Endothelial cell of umbilical vein (primary cell): ENCODE results near the gene SPAAR. TPM values are rescaled to one million over a fixed set of nuclear protein-coding genes. Genes with fewer than 3 reads are reported as not detected.

ENCODE experiments used
- BruUV-seq: library from RNA; stranded (reverse); fragments of 400-500 nt; replicated peaks from 2 replicates; lab custom pipeline; 2021; lab: Mats Ljungman, UMichigan
- CTCF ChIA-PET: fragments of 300-600, 350-600 bp; sonication (Branson Sonifier 250); formaldehyde crosslinking; loops from one replicate; lab custom pipeline; 2021; ENCODE audit warnings: antibody characterized with exemption, inconsistent platforms; lab: Charles Lee
- POLR2A ChIA-PET: fragments of 300-600, 350-600 bp; sonication (Branson Sonifier 250); formaldehyde crosslinking; loops from one replicate; lab custom pipeline; 2021; ENCODE audit warnings: antibody characterized with exemption, inconsistent platforms; lab: Charles Lee
- DNase-seq: peaks from one replicate; pipeline ENCODE4 v3.0.0-alpha.2; 2011; ENCODE audit warnings: low read depth, low spot score
- FAIRE-seq: peaks from 2 replicates; lab custom pipeline; 2011; peaks lifted over from hg19 to GRCh38; lab: Jason Lieb, UNC
- H2AFZ ChIP-seq: 2 replicates; pipeline ENCODE4 v1.6.0; 2012; ENCODE audit warnings: low read depth, low read length, control low read depth, inconsistent platforms
- H3K27ac ChIP-seq: 2 replicates; pipeline ENCODE4 v1.5.1; 2011; ENCODE audit warnings: low read depth, mild to moderate bottlenecking, control low read depth, low read length, moderate library complexity; ENCODE audit not compliant: insufficient read depth
- H3K27me3 ChIP-seq, 2 experiments: 2 replicates each; pipeline versions ENCODE4 v1.6.0 to v1.6.1; 2011; ENCODE audit warnings: low read length in 2 of 2, mixed read lengths in 1 of 2; ENCODE audit not compliant: control insufficient read depth in 2 of 2, insufficient read depth in 2 of 2
- H3K36me3 ChIP-seq, 2 experiments: 2 replicates in 1 of 2; 3 replicates in 1 of 2; pipeline ENCODE4 v1.5.1; 2011; ENCODE audit warnings: low read length in 2 of 2, mild to moderate bottlenecking in 1 of 2, moderate library complexity in 1 of 2; ENCODE audit not compliant: control insufficient read depth in 2 of 2, insufficient read depth in 2 of 2; ENCODE audit errors: extremely low read depth in 1 of 2
- H3K4me1 ChIP-seq: 3 replicates; pipeline ENCODE4 v1.5.1; 2011; ENCODE audit warnings: mild to moderate bottlenecking, low read length; ENCODE audit not compliant: control insufficient read depth, insufficient read depth; ENCODE audit errors: extremely low read depth
- H3K4me2 ChIP-seq: 2 replicates; pipeline ENCODE4 v1.6.1; 2011; ENCODE audit warnings: low read length, control low read depth, mixed read lengths; ENCODE audit not compliant: insufficient read depth
- H3K4me3 ChIP-seq, 3 experiments: fragments of 200-600 bp in 1 of 3; sonication (generic), shearing (Covaris generic) in 1 of 3; replicated peaks in 1 of 3; 2 replicates each; pipeline ENCODE4 v1.5.1; 2011 to 2016; ENCODE audit warnings: control low read depth in 3 of 3, low read length in 3 of 3, mild to moderate bottlenecking in 2 of 3, inconsistent platforms in 1 of 3, low read depth in 1 of 3, moderate library complexity in 1 of 3; ENCODE audit not compliant: insufficient read depth in 1 of 3
- H3K79me2 ChIP-seq: 2 replicates; pipeline ENCODE4 v1.6.0; 2012; ENCODE audit warnings: low read length, inconsistent platforms; ENCODE audit not compliant: control insufficient read depth, insufficient read depth
- H3K9ac ChIP-seq: replicated peaks from 2 replicates; pipeline ENCODE3; 2011; ENCODE audit warnings: low read length, control low read depth; ENCODE audit not compliant: insufficient read depth; ENCODE audit errors: extremely low read depth
- H3K9me1 ChIP-seq: replicated peaks from 3 replicates; pipeline ENCODE4 v1.6.0; 2011; ENCODE audit warnings: mild to moderate bottlenecking, low read length; ENCODE audit not compliant: control insufficient read depth, insufficient read depth; ENCODE audit errors: extremely low read depth
- H3K9me3 ChIP-seq: replicated peaks from 2 replicates; pipeline ENCODE4 v1.5.1; 2012; ENCODE audit warnings: low read length, inconsistent platforms; ENCODE audit not compliant: control insufficient read depth, insufficient read depth
- H4K20me1 ChIP-seq: replicated peaks from 2 replicates; pipeline ENCODE3; 2011; ENCODE audit warnings: mild to moderate bottlenecking, low read length; ENCODE audit not compliant: control insufficient read depth, insufficient read depth; ENCODE audit errors: extremely low read depth
- CTCF ChIP-seq, 2 donors: IDR thresholded peaks; 1 replicate in 1 of 2; 2 replicates in 1 of 2; pipeline ENCODE4 v1.5.1; 2011; ENCODE audit warnings: low read length in 2 of 2, mild to moderate bottlenecking in 2 of 2, moderate library complexity in 2 of 2, control low read depth in 1 of 2, inconsistent platforms in 1 of 2, low read depth in 1 of 2; ENCODE audit not compliant: insufficient read depth in 1 of 2; ENCODE audit errors: extremely low read depth in 1 of 2
- EZH2 ChIP-seq: IDR thresholded peaks from 2 replicates; pipeline ENCODE4 v1.6.1; 2012; ENCODE audit warnings: borderline replicate concordance, low read depth, mild to moderate bottlenecking, moderate library complexity, low read length, inconsistent platforms; ENCODE audit not compliant: severe bottlenecking
- FOS ChIP-seq: IDR thresholded peaks from 2 replicates; pipeline ENCODE4 v1.6.1; 2011; ENCODE audit warnings: mild to moderate bottlenecking, low read length, moderate library complexity, borderline replicate concordance; ENCODE audit not compliant: insufficient read depth
- GATA2 ChIP-seq: IDR thresholded peaks from 2 replicates; pipeline ENCODE4 v1.7.0; 2011; ENCODE audit warnings: low read depth, mild to moderate bottlenecking, moderate library complexity, mixed read lengths, low read length; ENCODE audit not compliant: insufficient read length, insufficient read depth
- JUN ChIP-seq: IDR thresholded peaks from 2 replicates; pipeline ENCODE4 v1.6.1; 2011; ENCODE audit warnings: borderline replicate concordance, low read depth; ENCODE audit not compliant: insufficient read length, insufficient read depth
- MAX ChIP-seq: IDR thresholded peaks from 2 replicates; pipeline ENCODE4 v1.6.1; 2011; ENCODE audit not compliant: insufficient read depth, insufficient read length
- MYC ChIP-seq: IDR thresholded peaks from one replicate; pipeline ENCODE4 v1.6.1; 2011; ENCODE audit warnings: mild to moderate bottlenecking, low read depth, low read length
- POLR2A ChIP-seq: IDR thresholded peaks from 2 replicates; pipeline ENCODE4 v1.6.1; 2012; ENCODE audit warnings: low read depth, mild to moderate bottlenecking, control low read depth, low read length
- POLR2AphosphoS5 ChIP-seq: IDR thresholded peaks from 2 replicates; pipeline ENCODE4 v1.6.1; 2012; ENCODE audit warnings: low read depth, mild to moderate bottlenecking, control low read depth, low read length, moderate library complexity; ENCODE audit not compliant: insufficient read depth
- dilution Hi-C: fragments of 300-500 bp; cut with MboI; formaldehyde crosslinking; loops from one replicate; pipeline ENCODE4 v1.15.0; 2019; ENCODE audit warnings: low sequenced_read_pairs; ENCODE audit not compliant: extremely low pct_ligation_motif_present
- intact Hi-C: fragments of 100-400 bp; cut with micrococcal nuclease; formaldehyde crosslinking; loops from one replicate; pipeline ENCODE4 v1.10.0; 2022
- polyA plus RNA-seq, 4 experiments: library from polyadenylated mRNA; depleted of rRNA in 3 of 4; stranded (reverse) in 3 of 4; unstranded in 1 of 4; fragments of >200 nt; gene quantifications; 2 replicates each; pipeline versions ENCODE4 v1.2.1 to v1.2.3, GENCODE V29; 2011 to 2012; ENCODE audit warnings: missing spikeins in 1 of 4
- total RNA-seq: library from RNA; stranded (reverse); gene quantifications from 2 replicates; pipeline ENCODE4 v1.2.3, GENCODE V29; 2021

SPAAR gene
- total and polyA plus RNA-seq, 2 donors (not counting 3 experiments of a cell fraction or from before 2014, with no cell fraction given), result 20.8 to 24.8 TPM

- Histone ChIP-seq H3K9ac (no peak overlapping the region), H2AFZ (no peak overlapping the region), H3K79me2 (no peaks in the 10 kb centered on the region), H3K36me3 (no peaks in the 10 kb centered on the region), H3K27me3 (no peaks in the 10 kb centered on the region), H4K20me1 (no peaks in the 10 kb centered on the region), H3K4me1 (peaks cover 9% of the 10 kb centered on the region), H3K9me3 (no peaks in the 10 kb centered on the region), H3K4me3 (no peak overlapping the region), H3K27ac (no peak overlapping the region), H3K9me1 (no peaks in the 10 kb centered on the region), H3K4me2 (no peak overlapping the region)
- FAIRE-seq (no peak), DNase-seq (no peak)
- TF ChIP-seq MAX (no peak), CTCF (IDR thresholded peaks at IDR 0.05; ENCODE audit: extremely low read depth in 1 of 2, insufficient read depth in 1 of 2, low read depth in 1 of 2, low read length in 2 of 2) (no peak), GATA2 (no peak), POLR2AphosphoS5 (no peak), MYC (no peak)
- ChIA-PET CTCF (interaction anchor here (1.5 kb wide), 1 partner anchor 9 kb away, joined by 3 read pairs; no protein-coding TSS in a partner anchor), POLR2A (no interaction called here)
- no TSS peak for BruUV-seq
- intact Hi-C loops (no loop called here), dilution Hi-C loops (no loop called here)
Observed at GRCh38 chr9:35930989-35931388, 21.7 kb downstream of the SPAAR start.

GRCh38 chr9:35932735-35933134, 23.4 kb downstream of the SPAAR start:
- TF ChIP-seq GATA2 (no peak), MYC (no peak), JUN (no peak), POLR2AphosphoS5 (no peak), FOS (no peak), CTCF (IDR thresholded peaks at IDR 0.05; ENCODE audit: extremely low read depth in 1 of 2, insufficient read depth in 1 of 2, low read depth in 1 of 2, low read length in 2 of 2) (no peak), EZH2 (no peak), POLR2A (no peak), MAX (no peak)
- no TSS peak for BruUV-seq
- dilution Hi-C loops (no loop called here), intact Hi-C loops (no loop called here)
- H4K20me1 ChIP-seq, result no peaks in the 10 kb centered on the region
- ChIA-PET POLR2A (no interaction called here), CTCF (interaction anchor here (0.6 to 1.5 kb wide), 2 partner anchors 12 to 96 kb away, joined by 4 read pairs; no protein-coding TSS in a partner anchor)
- no peak overlapping the region for H3K9ac ChIP-seq
- no peaks in the 10 kb centered on the region for H3K27me3 ChIP-seq
- peaks cover 9% of the 10 kb centered on the region for H3K4me1 ChIP-seq
- no peak overlapping the region for H2AFZ ChIP-seq
- DNase-seq (no peak), FAIRE-seq (no peak)
- H3K27ac ChIP-seq, result no peak overlapping the region
- H3K4me3 ChIP-seq, result no peak overlapping the region
- no peak overlapping the region for H3K4me2 ChIP-seq
- H3K36me3 ChIP-seq, result no peaks in the 10 kb centered on the region
- H3K9me3 ChIP-seq, result no peaks in the 10 kb centered on the region
- no peaks in the 10 kb centered on the region for H3K9me1 ChIP-seq
- H3K79me2 ChIP-seq, result no peaks in the 10 kb centered on the region
